Upper lobe of left lung (tissue), 4 donors: ENCODE measurements around the gene CEP250.

Experiments
- EP300 ChIP-seq, 4 donors: sonication (generic); formaldehyde crosslinking; IDR thresholded peaks; one replicate each; pipeline ENCODE4 v1.5.1; 2017; ENCODE audit warnings: antibody characterized with exemption in 4 of 4, control low read depth in 2 of 4
- POLR2AphosphoS5 ChIP-seq, 2 donors: sonication (generic); formaldehyde crosslinking; IDR thresholded peaks; one replicate each; pipeline ENCODE4 v1.5.1; 2017; ENCODE audit warnings: antibody characterized with exemption in 2 of 2
- TF ChIP-seq, protein P1 (sequence below), 6 experiments: fragments of 450-650 bp in 4 of 6; fragments of 200-600 bp in 2 of 6; sonication (generic) in 2 of 6; IDR thresholded peaks; one replicate each; pipeline ENCODE4 v1.5.1; 2016 to 2019; ENCODE audit warnings: antibody characterized with exemption in 6 of 6

DNA sequence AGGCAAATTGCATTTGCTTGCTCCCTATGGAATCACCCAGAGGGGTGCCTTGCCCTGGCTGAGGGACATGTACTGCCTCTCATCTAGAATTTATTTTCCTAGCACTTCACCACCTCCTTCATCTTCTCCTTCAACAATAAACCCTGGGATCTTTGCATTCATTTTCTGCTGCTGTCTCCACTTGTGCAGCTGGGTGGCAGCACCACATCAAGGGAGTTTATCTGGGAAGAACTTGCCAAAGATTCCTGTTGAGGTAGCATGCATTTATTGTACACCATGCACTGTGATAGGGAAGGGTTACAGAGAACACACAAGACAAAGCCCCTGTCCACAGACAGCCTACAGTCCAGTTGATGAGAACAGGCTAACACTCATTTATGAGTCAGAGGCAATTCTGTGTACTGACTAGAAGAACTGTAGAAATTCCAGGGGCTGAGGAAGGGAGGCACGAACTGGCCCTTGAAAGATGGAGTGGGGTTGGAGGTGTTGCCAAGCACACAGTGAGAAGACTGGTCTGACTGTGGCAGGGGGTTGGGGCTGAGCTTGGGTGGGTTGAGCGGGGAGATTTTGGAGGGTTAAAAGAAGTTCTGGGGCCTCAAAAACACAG lies 56.5 kb downstream of the CEP250 start:
- TF ChIP-seq, protein P1, sequence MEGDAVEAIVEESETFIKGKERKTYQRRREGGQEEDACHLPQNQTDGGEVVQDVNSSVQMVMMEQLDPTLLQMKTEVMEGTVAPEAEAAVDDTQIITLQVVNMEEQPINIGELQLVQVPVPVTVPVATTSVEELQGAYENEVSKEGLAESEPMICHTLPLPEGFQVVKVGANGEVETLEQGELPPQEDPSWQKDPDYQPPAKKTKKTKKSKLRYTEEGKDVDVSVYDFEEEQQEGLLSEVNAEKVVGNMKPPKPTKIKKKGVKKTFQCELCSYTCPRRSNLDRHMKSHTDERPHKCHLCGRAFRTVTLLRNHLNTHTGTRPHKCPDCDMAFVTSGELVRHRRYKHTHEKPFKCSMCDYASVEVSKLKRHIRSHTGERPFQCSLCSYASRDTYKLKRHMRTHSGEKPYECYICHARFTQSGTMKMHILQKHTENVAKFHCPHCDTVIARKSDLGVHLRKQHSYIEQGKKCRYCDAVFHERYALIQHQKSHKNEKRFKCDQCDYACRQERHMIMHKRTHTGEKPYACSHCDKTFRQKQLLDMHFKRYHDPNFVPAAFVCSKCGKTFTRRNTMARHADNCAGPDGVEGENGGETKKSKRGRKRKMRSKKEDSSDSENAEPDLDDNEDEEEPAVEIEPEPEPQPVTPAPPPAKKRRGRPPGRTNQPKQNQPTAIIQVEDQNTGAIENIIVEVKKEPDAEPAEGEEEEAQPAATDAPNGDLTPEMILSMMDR (IDR thresholded peaks at IDR 0.05), result peak in 4 of 6 experiments; percentile 28 to 55 (median 50)
- TF ChIP-seq POLR2AphosphoS5 (IDR thresholded peaks at IDR 0.05) (no peak), EP300 (IDR thresholded peaks at IDR 0.05) (no peak)
